ENCODE results near the gene MSH5. TPM values are rescaled to one million over a fixed set of nuclear protein-coding genes. Genes with fewer than 3 reads are reported as not detected.

Gene MSH5
- total RNA-seq, 2 experiments from 2014 or later, result 104 to 218 TPM

DNA sequence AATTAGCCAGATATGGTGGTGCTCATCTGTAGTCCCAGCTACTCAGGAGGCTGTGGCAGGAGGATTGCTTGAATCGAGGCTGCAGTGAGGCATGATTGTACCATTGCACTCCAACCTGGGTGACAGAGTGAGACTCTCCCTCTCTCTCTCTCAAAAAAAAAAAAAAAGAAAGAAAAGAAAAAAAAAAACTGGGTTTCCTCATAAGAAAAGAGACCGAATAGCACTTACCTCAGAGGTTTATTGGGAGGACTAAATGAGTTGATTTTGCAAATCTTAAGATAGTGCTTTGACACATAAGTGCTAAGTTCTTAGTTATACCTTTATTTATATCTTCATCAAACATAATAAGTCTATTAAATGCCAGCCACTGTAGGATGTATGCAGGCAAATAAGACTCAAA is 31.1 kb downstream of the MSH5 start:
- Histone ChIP-seq H3K79me2 (ENCODE audit: insufficient read depth, low read depth, low read length) (no peaks in the 10 kb centered on the region), H3K4me1 (ENCODE audit: insufficient read depth, low read length, poor library complexity, severe bottlenecking) (no peaks in the 10 kb centered on the region), H3K4me3 (ENCODE audit: low read depth, low read length, poor library complexity, severe bottlenecking) (no peak overlapping the region), H3K36me3 (ENCODE audit: insufficient read depth, low read length) (peaks cover 4% of the 10 kb centered on the region; the same call in 1 of the 2 replicates), H3K9me3 (ENCODE audit: low read length) (no peaks in the 10 kb centered on the region), H3K27ac (ENCODE audit: low read depth, low read length, poor library complexity, severe bottlenecking) (no peak overlapping the region), H3K4me2 (ENCODE audit: low read length) (no peak overlapping the region), H3K9me2 (ENCODE audit: insufficient read depth, low read length) (no peaks in the 10 kb centered on the region), H4K20me1 (ENCODE audit: insufficient read depth, low read length) (no peaks in the 10 kb centered on the region; the same call in 1 of the 2 replicates), H2AFZ (ENCODE audit: low read length) (no peak overlapping the region)
- intact Hi-C loops (cut with micrococcal nuclease; ENCODE audit: unreplicated experiment), result no loop called here
- ChIA-PET POLR2A (no interaction called here), CTCF (ENCODE audit: unreplicated experiment) (interaction anchor here (1.4 kb wide), 1 partner anchor 31 kb away, joined by 6 read pairs; the partner anchor contains the start of gene MSH5)
- no TSS peak for BruUV-seq (replicated peaks)
- no peak for DNase-seq (ENCODE audit: low spot score)
- TF ChIP-seq EZH2phosphoT487 (IDR thresholded peaks at IDR 0.05; ENCODE audit: borderline replicate concordance, low read depth, low read length), result no peak
- TF ChIP-seq, protein P1, sequence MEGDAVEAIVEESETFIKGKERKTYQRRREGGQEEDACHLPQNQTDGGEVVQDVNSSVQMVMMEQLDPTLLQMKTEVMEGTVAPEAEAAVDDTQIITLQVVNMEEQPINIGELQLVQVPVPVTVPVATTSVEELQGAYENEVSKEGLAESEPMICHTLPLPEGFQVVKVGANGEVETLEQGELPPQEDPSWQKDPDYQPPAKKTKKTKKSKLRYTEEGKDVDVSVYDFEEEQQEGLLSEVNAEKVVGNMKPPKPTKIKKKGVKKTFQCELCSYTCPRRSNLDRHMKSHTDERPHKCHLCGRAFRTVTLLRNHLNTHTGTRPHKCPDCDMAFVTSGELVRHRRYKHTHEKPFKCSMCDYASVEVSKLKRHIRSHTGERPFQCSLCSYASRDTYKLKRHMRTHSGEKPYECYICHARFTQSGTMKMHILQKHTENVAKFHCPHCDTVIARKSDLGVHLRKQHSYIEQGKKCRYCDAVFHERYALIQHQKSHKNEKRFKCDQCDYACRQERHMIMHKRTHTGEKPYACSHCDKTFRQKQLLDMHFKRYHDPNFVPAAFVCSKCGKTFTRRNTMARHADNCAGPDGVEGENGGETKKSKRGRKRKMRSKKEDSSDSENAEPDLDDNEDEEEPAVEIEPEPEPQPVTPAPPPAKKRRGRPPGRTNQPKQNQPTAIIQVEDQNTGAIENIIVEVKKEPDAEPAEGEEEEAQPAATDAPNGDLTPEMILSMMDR (conservative IDR thresholded peaks at IDR 0.05; ENCODE audit: low read length), result no peak

- no peak for TF ChIP-seq EZH2phosphoT487 (IDR thresholded peaks at IDR 0.05; ENCODE audit: borderline replicate concordance, low read depth, low read length)
- TF ChIP-seq, protein P1 (conservative IDR thresholded peaks at IDR 0.05; ENCODE audit: low read length), result no peak
- Histone ChIP-seq H3K4me2 (ENCODE audit: low read length) (no peak overlapping the region), H3K27ac (ENCODE audit: low read depth, low read length, poor library complexity, severe bottlenecking) (no peak overlapping the region), H2AFZ (ENCODE audit: low read length) (no peak overlapping the region), H3K9me3 (ENCODE audit: low read length) (no peaks in the 10 kb centered on the region), H3K79me2 (ENCODE audit: insufficient read depth, low read depth, low read length) (no peaks in the 10 kb centered on the region), H3K9me2 (ENCODE audit: insufficient read depth, low read length) (no peaks in the 10 kb centered on the region), H3K36me3 (ENCODE audit: insufficient read depth, low read length) (peaks cover 4% of the 10 kb centered on the region; the same call in 1 of the 2 replicates), H3K4me3 (ENCODE audit: low read depth, low read length, poor library complexity, severe bottlenecking) (no peak overlapping the region), H3K4me1 (ENCODE audit: insufficient read depth, low read length, poor library complexity, severe bottlenecking) (no peaks in the 10 kb centered on the region), H4K20me1 (ENCODE audit: insufficient read depth, low read length) (no peaks in the 10 kb centered on the region; the same call in 1 of the 2 replicates)
- DNase-seq (ENCODE audit: low spot score), result no peak
- no TSS peak for BruUV-seq (replicated peaks)
- intact Hi-C loops (cut with micrococcal nuclease; ENCODE audit: unreplicated experiment), result loop anchor here (2.0 kb wide), 1 partner anchor 59 kb away; no protein-coding TSS in a partner anchor
- POLR2A ChIA-PET, result interaction anchor here (0.6 kb wide), 1 partner anchor 70 kb away, joined by 3 read pairs; no protein-coding TSS in a partner anchor
- CTCF ChIA-PET (ENCODE audit: unreplicated experiment), result no interaction called here
Observed at GRCh38 chr6:31771992-31772358, 32.2 kb downstream of the MSH5 start.

- H3K9me2 ChIP-seq (ENCODE audit: insufficient read depth, low read length), result no peaks in the 10 kb centered on the region
- H3K27ac ChIP-seq (ENCODE audit: low read depth, low read length, poor library complexity, severe bottlenecking), result no peak overlapping the region
- POLR2A ChIA-PET, result interaction anchor here (0.6 to 0.8 kb wide), 2 partner anchors 36 to 93 kb away, joined by 3 read pairs; no protein-coding TSS in a partner anchor
- CTCF ChIA-PET (ENCODE audit: unreplicated experiment), result no interaction called here
- no peak overlapping the region for H3K4me3 ChIP-seq (ENCODE audit: low read depth, low read length, poor library complexity, severe bottlenecking)
- H2AFZ ChIP-seq (ENCODE audit: low read length), result no peak overlapping the region
- no peak for DNase-seq (ENCODE audit: low spot score)
- no peaks in the 10 kb centered on the region for H3K4me1 ChIP-seq (ENCODE audit: insufficient read depth, low read length, poor library complexity, severe bottlenecking)
- H4K20me1 ChIP-seq (ENCODE audit: insufficient read depth, low read length), result no peaks in the 10 kb centered on the region; the same call in 1 of the 2 replicates
- intact Hi-C loops (cut with micrococcal nuclease; ENCODE audit: unreplicated experiment), result no loop called here
- no peak for TF ChIP-seq EZH2phosphoT487 (IDR thresholded peaks at IDR 0.05; ENCODE audit: borderline replicate concordance, low read depth, low read length)
- TF ChIP-seq, protein P1 (conservative IDR thresholded peaks at IDR 0.05; ENCODE audit: low read length), result no peak
- H3K4me2 ChIP-seq (ENCODE audit: low read length), result no peak overlapping the region
- no peaks in the 10 kb centered on the region for H3K9me3 ChIP-seq (ENCODE audit: low read length)
- H3K79me2 ChIP-seq (ENCODE audit: insufficient read depth, low read depth, low read length), result no peaks in the 10 kb centered on the region
- no TSS peak for BruUV-seq (replicated peaks)
- H3K36me3 ChIP-seq (ENCODE audit: insufficient read depth, low read length), result peaks cover 26% of the 10 kb centered on the region
Observed at GRCh38 chr6:31775184-31775583, 35.4 kb downstream of the MSH5 start.

Measured in OCI-LY7 (cell line).